Caco-2 (cell line): ENCODE measurements around the gene CACNG5. TPM values are rescaled to one million over a fixed set of nuclear protein-coding genes. Genes with fewer than 3 reads are reported as not detected.

Experiments used
- BruUV-seq: library from RNA; stranded (reverse); fragments of 400-500 nt; replicated peaks from 2 replicates; lab custom pipeline; 2021; lab: Mats Ljungman, UMichigan
- CTCF ChIA-PET: fragments of 300-600 bp; sonication (Branson Sonifier 250); formaldehyde crosslinking; loops from one replicate; lab custom pipeline; 2022; ENCODE audit warnings: antibody characterized with exemption; lab: Charles Lee
- POLR2A ChIA-PET: fragments of 300-600 bp; sonication (Branson Sonifier 250); formaldehyde crosslinking; loops from one replicate; lab custom pipeline; 2022; ENCODE audit warnings: antibody characterized with exemption; lab: Charles Lee
- DNase-seq, 2 experiments: peaks; one replicate each; pipeline versions ENCODE4 v3.0.0 to v3.0.0-alpha.2; 2020 to 2022
- H3K27me3 ChIP-seq: replicated peaks from 2 replicates; pipeline ENCODE4 v1.6.0; 2011; ENCODE audit warnings: low read length; ENCODE audit not compliant: control insufficient read depth, insufficient read depth
- H3K36me3 ChIP-seq: 2 replicates; pipeline ENCODE4 v1.5.1; 2011; ENCODE audit warnings: low read length; ENCODE audit not compliant: control insufficient read depth, insufficient read depth
- H3K4me1 ChIP-seq: fragments of 250-450 bp; sonication (Bioruptor Pico); 2 replicates; pipeline ENCODE4 v1.5.1; 2020; ENCODE audit warnings: mild to moderate bottlenecking
- H3K4me3 ChIP-seq: 2 replicates; pipeline ENCODE4 v1.5.1; 2011; ENCODE audit warnings: low read depth, mild to moderate bottlenecking, control low read depth, low read length
- H3K9me3 ChIP-seq: fragments of 250-450 bp; sonication (Bioruptor Pico); 2 replicates; pipeline ENCODE4 v1.5.1; 2020; ENCODE audit warnings: mild to moderate bottlenecking, moderate library complexity
- H3K27ac Mint-ChIP-seq: one replicate; pipeline ENCODE4 v1.8.0; 2022; ENCODE audit warnings: mixed read lengths; ENCODE audit not compliant: unreplicated experiment
- H3K27me3 Mint-ChIP-seq: one replicate; pipeline ENCODE4 v1.8.0; 2022; ENCODE audit warnings: mixed read lengths; ENCODE audit not compliant: insufficient read depth, unreplicated experiment
- H3K36me3 Mint-ChIP-seq: one replicate; pipeline ENCODE4 v1.8.0; 2022; ENCODE audit warnings: mild to moderate bottlenecking, mixed read lengths; ENCODE audit not compliant: insufficient read depth, unreplicated experiment
- H3K4me1 Mint-ChIP-seq: one replicate; pipeline ENCODE4 v1.8.0; 2022; ENCODE audit warnings: low read depth, mixed read lengths; ENCODE audit not compliant: unreplicated experiment
- H3K4me3 Mint-ChIP-seq: one replicate; pipeline ENCODE4 v1.8.0; 2022; ENCODE audit warnings: mild to moderate bottlenecking, moderate library complexity, mixed read lengths; ENCODE audit not compliant: unreplicated experiment
- H3K9me3 Mint-ChIP-seq: one replicate; pipeline ENCODE4 v1.8.0; 2022; ENCODE audit warnings: mixed read lengths; ENCODE audit not compliant: unreplicated experiment
- intact Hi-C: fragments of 100-400 bp; cut with micrococcal nuclease; formaldehyde crosslinking; loops from one replicate; pipeline ENCODE4 v1.10.0; 2022; ENCODE audit not compliant: unreplicated experiment
- total RNA-seq: library from RNA; stranded (reverse); gene quantifications from 2 replicates; pipeline ENCODE4 v1.2.3, GENCODE V29; 2022
- TF ChIP-seq, protein P1 (sequence below), 2 experiments: fragments of 200-600 bp in 1 of 2; IDR thresholded peaks; 1 replicate in 1 of 2; 2 replicates in 1 of 2; pipeline versions ENCODE4 v1.5.1 to v1.8.0; 2011 to 2022; ENCODE audit warnings: antibody characterized with exemption in 1 of 2, control low read depth in 1 of 2, inconsistent platforms in 1 of 2, low read depth in 1 of 2, low read length in 1 of 2, mild to moderate bottlenecking in 1 of 2, moderate library complexity in 1 of 2; ENCODE audit not compliant: insufficient read depth in 1 of 2, severe bottlenecking in 1 of 2, unreplicated experiment in 1 of 2

CACNG5 gene
- total RNA-seq, 1 experiment from 2014 or later = not detected

DNA sequence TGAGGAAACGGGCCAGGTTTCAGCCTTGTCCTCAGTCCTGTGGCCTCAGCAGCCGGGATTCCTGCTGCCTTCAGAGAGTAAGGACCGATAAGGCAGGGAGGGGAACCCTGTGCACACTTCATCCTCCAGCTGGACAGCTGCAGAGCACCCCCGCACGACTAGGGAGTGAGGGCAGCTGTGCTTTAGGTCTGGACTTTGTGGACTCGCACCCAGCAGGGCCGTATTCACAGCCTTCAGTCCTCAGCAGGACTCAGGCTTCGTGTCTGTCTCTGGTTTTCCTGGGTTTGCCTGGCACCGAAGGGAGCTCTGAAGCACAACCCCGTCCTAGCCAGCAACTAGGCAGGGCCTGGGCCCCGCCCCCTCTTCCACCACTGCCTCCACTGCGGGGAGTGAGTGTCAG lies 45.8 kb upstream of the CACNG5 start:
- Histone ChIP-seq H3K27me3 (no peaks in the 10 kb centered on the region), H3K4me1 (no peaks in the 10 kb centered on the region), H3K4me3 (no peak overlapping the region), H3K9me3 (no peaks in the 10 kb centered on the region), H3K36me3 (no peaks in the 10 kb centered on the region; the same call in 1 of the 2 replicates)
- H3K27me3 Mint-ChIP-seq = no peaks in the 10 kb centered on the region
- POLR2A ChIA-PET = no interaction called here
- no peak for DNase-seq
- H3K4me3 Mint-ChIP-seq = no peak overlapping the region
- TF ChIP-seq, protein P1, sequence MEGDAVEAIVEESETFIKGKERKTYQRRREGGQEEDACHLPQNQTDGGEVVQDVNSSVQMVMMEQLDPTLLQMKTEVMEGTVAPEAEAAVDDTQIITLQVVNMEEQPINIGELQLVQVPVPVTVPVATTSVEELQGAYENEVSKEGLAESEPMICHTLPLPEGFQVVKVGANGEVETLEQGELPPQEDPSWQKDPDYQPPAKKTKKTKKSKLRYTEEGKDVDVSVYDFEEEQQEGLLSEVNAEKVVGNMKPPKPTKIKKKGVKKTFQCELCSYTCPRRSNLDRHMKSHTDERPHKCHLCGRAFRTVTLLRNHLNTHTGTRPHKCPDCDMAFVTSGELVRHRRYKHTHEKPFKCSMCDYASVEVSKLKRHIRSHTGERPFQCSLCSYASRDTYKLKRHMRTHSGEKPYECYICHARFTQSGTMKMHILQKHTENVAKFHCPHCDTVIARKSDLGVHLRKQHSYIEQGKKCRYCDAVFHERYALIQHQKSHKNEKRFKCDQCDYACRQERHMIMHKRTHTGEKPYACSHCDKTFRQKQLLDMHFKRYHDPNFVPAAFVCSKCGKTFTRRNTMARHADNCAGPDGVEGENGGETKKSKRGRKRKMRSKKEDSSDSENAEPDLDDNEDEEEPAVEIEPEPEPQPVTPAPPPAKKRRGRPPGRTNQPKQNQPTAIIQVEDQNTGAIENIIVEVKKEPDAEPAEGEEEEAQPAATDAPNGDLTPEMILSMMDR (IDR thresholded peaks at IDR 0.05; ENCODE audit: insufficient read depth in 1 of 2, low read depth in 1 of 2, low read length in 1 of 2, severe bottlenecking in 1 of 2, unreplicated experiment in 1 of 2) = no peak
- CTCF ChIA-PET = no interaction called here
- H3K4me1 Mint-ChIP-seq = no peaks in the 10 kb centered on the region
- no peaks in the 10 kb centered on the region for H3K9me3 Mint-ChIP-seq
- intact Hi-C loops = no loop called here
- no TSS peak for BruUV-seq
- no peak overlapping the region for H3K27ac Mint-ChIP-seq
- H3K36me3 Mint-ChIP-seq = peaks cover 7% of the 10 kb centered on the region

DNA sequence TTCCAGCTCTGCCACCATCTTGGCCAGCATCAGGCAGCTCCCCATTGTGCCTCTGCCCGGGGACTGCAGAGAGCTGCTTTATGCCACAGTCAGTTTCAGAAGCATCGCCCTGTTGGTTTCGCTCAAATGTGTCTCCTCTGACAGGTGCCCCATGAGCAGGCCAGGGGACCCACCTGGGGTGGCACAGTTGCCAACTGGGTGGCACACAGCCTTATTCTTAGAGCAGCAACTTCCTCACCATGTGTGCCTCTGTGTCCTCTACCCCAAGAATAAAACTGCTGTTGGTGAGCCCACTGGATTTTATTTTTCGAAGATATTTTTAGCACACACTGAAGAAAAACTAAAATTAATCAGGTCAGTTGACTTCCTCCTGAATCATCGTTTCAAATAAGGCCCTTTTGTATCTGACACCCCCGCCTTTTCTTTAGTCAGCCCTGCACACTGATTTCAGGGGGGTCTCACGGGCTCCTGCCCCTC lies 44.9 kb upstream of the CACNG5 start:
- no TSS peak for BruUV-seq
- no peak for DNase-seq
- no peak overlapping the region for H3K4me3 ChIP-seq
- no peak overlapping the region for H3K27ac Mint-ChIP-seq
- TF ChIP-seq, protein P1 (IDR thresholded peaks at IDR 0.05; ENCODE audit: insufficient read depth in 1 of 2, low read depth in 1 of 2, low read length in 1 of 2, severe bottlenecking in 1 of 2, unreplicated experiment in 1 of 2) = no peak
- H3K4me3 Mint-ChIP-seq = no peak overlapping the region
- H3K9me3 ChIP-seq = no peaks in the 10 kb centered on the region
- ChIA-PET CTCF (no interaction called here), POLR2A (no interaction called here)
- no peaks in the 10 kb centered on the region for H3K4me1 ChIP-seq
- no peaks in the 10 kb centered on the region for H3K27me3 Mint-ChIP-seq
- intact Hi-C loops = no loop called here
- H3K36me3 Mint-ChIP-seq = peaks cover 3% of the 10 kb centered on the region
- no peaks in the 10 kb centered on the region for H3K27me3 ChIP-seq
- H3K36me3 ChIP-seq = no peaks in the 10 kb centered on the region; the same call in 1 of the 2 replicates
- no peaks in the 10 kb centered on the region for H3K9me3 Mint-ChIP-seq
- H3K4me1 Mint-ChIP-seq = no peaks in the 10 kb centered on the region

DNA sequence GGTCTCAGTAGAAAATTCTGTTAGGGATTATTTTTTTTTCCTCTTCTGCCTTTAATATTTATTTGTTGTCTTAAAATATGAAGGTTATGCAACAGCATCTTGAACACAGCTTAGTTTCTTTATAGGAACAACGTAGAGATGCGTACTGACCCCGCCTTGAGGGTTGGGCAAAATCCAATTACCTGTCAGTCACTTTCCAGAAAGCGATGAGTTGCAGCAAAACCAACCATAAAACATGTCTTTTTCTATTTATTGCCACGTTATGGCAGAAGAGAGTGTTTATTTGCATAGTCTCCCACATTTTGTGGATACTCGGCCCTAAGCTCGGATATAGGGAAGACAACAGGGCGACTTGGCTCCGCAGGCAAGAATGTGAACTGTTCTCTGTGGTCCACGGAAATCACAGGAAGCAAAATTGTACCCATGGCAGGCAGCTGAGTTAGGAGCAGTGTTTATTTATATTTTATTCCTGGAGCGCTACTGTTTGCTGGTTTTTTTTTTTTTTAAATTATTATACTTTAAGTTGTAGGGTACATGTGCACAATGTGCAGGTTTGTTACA lies 44.3 kb upstream of the CACNG5 start:
- ChIA-PET CTCF (no interaction called here), POLR2A (no interaction called here)
- Mint-ChIP-seq H3K4me1 (no peaks in the 10 kb centered on the region), H3K27ac (no peak overlapping the region), H3K9me3 (no peaks in the 10 kb centered on the region), H3K27me3 (no peaks in the 10 kb centered on the region), H3K36me3 (no peaks in the 10 kb centered on the region), H3K4me3 (no peak overlapping the region)
- intact Hi-C loops = no loop called here
- TF ChIP-seq, protein P1 (IDR thresholded peaks at IDR 0.05; ENCODE audit: insufficient read depth in 1 of 2, low read depth in 1 of 2, low read length in 1 of 2, severe bottlenecking in 1 of 2, unreplicated experiment in 1 of 2) = no peak
- DNase-seq = no peak
- no peaks in the 10 kb centered on the region; the same call in 1 of the 2 replicates for H3K36me3 ChIP-seq
- no peaks in the 10 kb centered on the region for H3K27me3 ChIP-seq
- H3K4me3 ChIP-seq = no peak overlapping the region
- no TSS peak for BruUV-seq
- no peaks in the 10 kb centered on the region for H3K9me3 ChIP-seq
- no peaks in the 10 kb centered on the region for H3K4me1 ChIP-seq
